Measurements from ENCODE around the gene COLEC11.

DNA sequence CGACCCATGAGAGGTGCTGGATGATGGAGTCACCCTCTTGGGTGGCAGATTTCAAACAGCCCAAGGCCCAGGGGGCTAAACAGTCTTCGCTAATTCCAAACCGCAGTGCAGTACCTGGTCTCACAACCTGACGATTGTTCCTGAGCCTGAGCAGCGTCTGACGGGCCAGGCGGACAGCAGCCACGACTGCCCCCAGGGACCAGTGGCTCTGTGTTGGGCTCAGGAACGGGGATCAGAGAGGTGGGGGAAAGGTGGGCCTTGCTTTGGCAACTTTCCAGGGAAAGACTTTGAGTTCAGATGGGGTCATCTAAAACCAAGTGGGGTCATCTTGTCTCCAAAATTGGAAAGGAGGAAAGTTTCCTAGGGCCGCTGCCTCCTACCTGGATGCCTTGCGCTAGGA lies 492 bp downstream of the COLEC11 start:
- TF ChIP-seq, protein P1, sequence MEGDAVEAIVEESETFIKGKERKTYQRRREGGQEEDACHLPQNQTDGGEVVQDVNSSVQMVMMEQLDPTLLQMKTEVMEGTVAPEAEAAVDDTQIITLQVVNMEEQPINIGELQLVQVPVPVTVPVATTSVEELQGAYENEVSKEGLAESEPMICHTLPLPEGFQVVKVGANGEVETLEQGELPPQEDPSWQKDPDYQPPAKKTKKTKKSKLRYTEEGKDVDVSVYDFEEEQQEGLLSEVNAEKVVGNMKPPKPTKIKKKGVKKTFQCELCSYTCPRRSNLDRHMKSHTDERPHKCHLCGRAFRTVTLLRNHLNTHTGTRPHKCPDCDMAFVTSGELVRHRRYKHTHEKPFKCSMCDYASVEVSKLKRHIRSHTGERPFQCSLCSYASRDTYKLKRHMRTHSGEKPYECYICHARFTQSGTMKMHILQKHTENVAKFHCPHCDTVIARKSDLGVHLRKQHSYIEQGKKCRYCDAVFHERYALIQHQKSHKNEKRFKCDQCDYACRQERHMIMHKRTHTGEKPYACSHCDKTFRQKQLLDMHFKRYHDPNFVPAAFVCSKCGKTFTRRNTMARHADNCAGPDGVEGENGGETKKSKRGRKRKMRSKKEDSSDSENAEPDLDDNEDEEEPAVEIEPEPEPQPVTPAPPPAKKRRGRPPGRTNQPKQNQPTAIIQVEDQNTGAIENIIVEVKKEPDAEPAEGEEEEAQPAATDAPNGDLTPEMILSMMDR (IDR thresholded peaks at IDR 0.05): no peak
- TF ChIP-seq POLR2A (IDR thresholded peaks at IDR 0.05) (no peak), EP300 (IDR thresholded peaks at IDR 0.05) (no peak)
